GM19372 (cell line): ENCODE measurements around the gene LEPROT.

ENCODE experiments used
- ATAC-seq: cut with Tn5 transposase; IDR thresholded peaks from one replicate; pipeline ENCODE4 v1.9.1; 2021; ENCODE audit warnings: mild to moderate bottlenecking, low read depth, moderate library complexity; ENCODE audit not compliant: unreplicated experiment

The LEPROT gene

DNA sequence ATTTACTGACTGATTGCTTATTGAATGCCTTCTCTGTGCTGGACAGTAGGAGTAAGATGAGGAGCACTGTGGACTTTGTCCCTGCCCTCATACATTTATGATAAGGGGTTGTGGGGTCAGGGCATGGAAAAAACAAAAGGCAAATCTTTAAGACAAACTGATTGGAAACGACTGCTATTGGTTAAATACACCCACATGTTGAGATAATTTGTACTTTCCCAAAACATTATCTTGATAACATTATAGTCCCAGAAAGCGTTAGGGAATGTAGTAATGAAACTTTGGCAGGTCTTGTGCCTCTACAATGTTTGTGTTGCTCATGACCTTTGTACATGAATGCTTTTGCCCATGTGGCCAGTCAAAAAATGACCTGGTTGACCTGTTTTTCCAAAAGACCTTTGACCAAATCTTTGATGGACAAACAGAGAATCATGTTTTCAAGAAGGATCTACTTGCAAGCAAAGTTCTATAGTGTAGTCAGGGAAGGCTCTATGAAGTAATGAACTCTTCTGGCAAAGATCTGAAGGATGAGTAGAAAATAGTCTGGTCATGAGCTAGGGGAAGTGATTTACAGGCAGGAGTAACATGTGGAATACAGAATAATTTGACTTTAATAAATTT lies 50.9 kb downstream of the LEPROT start:
- ATAC-seq: no peak

DNA sequence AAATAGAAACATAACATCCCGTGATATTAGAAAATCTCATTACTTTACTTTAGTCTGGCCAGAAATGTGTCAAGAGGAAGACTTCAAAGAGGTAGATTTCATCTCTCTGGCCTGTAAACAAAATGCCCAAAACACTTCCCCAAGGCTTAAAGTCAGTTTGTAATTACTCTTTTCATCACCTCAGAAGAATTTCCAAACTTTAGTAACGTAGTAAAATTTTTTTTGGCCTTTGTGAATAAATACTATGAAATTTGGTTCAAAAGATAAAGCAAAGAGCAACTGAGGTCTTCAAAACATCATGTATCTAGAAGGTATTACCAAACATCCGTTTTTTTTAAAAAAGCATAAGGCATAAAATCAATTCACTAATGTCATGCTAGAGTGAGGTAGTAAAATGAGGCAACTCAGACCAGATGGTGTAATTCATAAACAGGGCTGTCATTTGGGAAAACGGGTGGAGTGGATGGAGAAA lies 51.4 kb downstream of the LEPROT start:
- no peak for ATAC-seq

DNA sequence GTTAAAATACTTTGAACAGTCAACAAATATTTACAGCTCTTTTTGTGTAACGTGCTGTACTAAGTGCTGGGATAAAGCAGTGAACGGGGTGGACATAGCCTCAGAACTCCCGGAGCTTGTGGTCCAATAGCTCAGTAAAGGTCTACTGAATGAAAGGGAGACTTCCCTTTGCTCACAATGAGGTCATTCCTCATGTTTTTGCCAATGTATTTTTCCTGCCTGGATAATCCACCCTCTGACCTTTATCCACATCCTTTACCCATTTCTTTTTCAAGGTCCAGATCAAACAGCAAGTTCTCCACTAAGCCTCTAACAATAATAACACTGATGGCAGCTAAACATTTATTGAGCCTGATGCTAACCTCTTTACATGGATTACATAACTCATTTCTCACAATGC lies 55.9 kb downstream of the LEPROT start:
- ATAC-seq: no peak

DNA sequence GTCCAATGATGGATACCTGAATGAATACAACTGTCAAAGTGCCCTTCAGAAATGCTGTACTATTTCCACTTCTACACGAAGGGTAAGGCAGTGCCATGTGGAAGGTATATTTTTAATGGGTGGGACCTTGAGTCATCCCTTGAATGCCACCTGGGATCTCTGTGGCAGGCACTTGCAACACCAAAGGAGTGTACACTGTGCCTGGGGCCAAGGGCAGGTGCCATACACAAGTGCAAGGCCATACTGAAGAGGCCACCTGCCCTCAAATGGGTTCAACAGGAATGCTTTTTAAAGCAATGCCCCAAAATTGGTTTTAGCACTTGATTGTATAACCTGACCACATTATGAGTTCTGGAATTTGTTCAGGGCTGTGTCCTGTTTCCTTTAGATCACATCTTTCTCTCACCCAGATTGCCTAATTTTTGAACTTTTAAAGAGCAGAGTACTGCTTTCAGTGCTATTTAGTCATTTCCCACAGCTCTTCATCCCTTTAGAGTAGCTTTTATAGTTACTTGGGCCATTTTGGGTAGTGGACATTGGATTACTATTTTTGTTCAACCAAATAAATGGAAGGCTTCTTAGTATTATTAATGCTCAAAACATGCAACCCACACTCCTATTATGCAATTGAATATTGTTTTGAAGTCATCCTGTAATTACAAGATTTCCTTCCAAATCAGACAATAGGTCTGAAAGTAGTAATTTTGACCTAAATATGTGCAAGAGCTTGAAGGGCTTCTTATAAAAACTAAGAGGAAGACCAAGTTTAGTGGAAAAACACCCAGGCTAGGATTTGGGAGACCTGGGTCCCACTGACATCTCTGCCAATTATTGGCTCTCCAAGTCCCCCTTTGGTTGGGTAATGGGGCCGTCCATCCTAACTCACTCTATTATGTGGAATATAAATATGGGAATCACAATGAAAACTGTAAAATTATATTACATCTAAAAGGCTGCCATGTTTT lies 57.2 kb downstream of the LEPROT start:
- ATAC-seq: no peak

DNA sequence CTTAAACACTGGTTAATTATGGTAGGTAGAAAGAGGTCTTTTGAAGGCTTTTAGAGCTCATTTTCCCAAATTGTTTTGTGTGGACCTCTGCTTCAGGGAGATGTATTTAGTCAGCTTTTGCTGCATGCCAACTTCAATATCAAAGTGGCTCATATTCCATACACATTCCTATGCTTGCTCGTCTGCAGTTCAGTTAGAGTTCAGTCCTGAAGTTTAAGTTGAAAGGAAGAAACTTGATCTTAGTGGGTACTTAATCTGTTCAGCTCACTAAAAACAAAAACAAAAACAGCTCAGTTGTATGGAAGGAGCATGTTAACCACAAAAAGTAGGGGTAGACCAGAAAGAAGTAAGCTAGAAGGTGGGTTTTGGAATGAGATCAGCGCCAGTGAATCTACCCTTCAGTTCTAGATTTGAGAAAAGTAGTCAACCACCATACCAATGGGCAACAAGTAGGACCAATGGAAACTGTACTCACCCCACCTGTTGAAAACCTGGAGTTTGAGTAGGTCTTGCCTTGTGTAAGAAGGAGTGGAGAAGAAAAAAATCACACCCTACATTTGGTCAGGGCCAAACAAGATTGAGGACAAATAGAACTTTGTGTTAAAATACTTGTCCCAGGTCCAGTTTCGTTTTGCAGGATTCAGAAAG lies 58.0 kb downstream of the LEPROT start:
- no peak for ATAC-seq

DNA sequence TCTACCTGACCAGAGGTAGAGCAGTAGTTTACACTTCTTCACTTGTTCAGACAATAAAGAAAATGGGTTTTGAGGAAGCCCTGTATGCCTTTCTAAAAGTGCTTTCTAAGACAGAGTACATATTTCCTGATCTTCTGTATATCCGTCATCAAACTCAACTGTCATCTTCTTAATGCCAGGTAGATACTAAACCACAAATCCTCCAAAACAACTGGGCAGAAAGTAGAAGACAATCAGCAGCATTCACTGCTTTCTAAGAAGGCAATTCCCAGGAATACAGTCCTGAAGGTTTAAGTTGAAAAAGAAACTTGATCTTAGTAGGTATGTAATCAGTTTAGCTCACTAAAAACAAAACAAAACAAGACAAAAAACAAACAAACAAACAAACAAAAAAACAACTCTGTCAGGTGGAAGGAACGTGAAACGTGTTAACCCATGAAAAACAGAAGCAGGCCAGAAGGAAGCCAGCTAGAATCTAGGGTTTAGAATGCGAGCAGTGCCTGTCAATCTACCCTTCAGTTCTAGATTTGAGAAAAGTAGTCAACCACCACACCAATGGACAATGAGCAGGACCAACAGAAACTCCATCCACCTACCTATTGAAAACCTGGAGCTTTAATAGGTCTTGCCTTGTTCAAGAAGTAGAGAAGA lies 59.2 kb downstream of the LEPROT start:
- ATAC-seq: no peak

DNA sequence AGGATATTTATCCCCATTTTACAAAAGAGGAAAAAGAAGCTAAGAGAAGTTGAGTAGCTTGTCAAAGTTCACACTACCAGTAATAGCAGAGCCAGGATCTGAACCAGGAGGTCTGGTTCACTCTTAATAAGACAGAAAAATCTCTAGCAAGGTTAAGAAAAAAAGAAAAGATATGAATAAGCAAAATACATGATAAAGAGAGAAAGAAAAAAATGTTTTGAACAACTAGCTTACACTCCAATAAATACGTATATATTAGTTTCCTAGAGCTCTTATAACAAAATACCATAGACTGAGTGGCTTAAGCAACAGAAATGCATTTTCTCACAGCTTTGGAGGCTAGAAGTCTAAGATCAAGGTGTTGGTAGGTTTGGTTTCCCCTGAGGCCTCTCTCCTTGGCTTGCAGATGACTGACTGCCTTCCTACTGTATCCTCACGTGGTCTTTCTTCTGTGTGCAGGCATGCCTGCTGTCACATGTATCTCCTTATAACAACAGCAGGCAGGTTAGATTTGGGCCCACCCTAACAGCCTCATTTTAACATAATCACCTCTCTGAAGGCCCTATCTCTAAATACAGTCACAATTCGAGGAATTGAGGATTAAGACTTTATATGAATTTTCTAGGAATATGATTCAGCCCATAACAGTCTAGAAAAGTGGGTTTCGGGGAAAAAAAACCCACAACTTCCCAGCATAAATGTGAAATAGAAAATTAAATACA lies 60.4 kb downstream of the LEPROT start:
- no peak for ATAC-seq

DNA sequence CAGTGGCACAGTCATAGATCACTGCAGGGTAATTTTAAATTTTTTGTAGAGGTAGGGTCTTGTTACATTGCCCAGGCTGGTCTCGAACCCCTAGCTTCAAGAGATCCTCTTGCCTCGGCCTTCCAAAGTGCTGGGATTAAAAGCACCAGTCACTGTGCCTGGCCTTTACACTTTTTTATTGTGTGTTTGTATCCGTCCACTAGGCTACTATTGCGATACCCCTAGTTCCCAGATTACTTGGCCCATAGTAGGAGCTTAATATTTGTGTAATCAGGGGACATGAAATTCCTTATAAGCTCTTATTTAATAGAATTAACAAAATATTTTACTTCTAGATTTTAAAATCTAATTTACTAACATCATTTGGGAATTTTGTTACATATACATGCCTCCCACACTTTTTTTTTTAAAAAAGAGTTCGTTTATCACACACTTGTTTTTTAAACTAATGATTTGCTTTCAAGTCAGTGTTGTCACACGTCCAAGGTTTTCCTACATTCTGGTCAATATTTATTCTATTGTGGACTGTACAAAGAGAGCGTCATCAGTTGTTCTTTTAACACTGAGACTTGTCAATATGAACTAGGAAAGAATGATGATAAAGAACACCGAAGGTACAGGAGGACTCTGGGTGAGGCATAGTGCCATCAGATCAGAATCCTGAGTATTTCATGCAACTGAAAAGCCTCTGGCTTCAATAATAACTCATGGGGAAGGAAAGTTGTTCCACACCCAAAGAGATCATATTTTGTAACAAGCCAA lies 63.7 kb downstream of the LEPROT start:
- no peak for ATAC-seq
